HL-60 (cell line): ENCODE data around the gene ITGAD.

Experiments used
- DNase-seq, 2 experiments: peaks; one replicate each; pipeline ENCODE4 v3.0.0-alpha.2; 2010 to 2020; ENCODE audit warnings: low read depth in 1 of 2, low spot score in 1 of 2
- H3K27ac ChIP-seq: fragments of 250-450 bp; sonication (Bioruptor Pico); replicated peaks from 2 replicates; pipeline ENCODE4 v1.5.1; 2020; ENCODE audit warnings: mild to moderate bottlenecking, moderate library complexity
- H3K27me3 ChIP-seq: fragments of 250-450 bp; sonication (Bioruptor Pico); 2 replicates; pipeline ENCODE4 v1.5.1; 2021; ENCODE audit warnings: mild to moderate bottlenecking, moderate library complexity; ENCODE audit not compliant: insufficient read depth, poor library complexity, severe bottlenecking
- H3K4me3 ChIP-seq: replicated peaks from 2 replicates; pipeline ENCODE4 v1.5.1; 2011; ENCODE audit warnings: mild to moderate bottlenecking, control low read depth, low read length; ENCODE audit not compliant: insufficient read depth
- CTCF ChIP-seq: IDR thresholded peaks from one replicate; pipeline ENCODE4 v1.5.1; 2011; ENCODE audit warnings: low read length, control low read depth, inconsistent platforms; ENCODE audit not compliant: insufficient read depth
- GABPA ChIP-seq: IDR thresholded peaks from 2 replicates; pipeline ENCODE4 v1.6.1; 2012; ENCODE audit warnings: low read depth
- POLR2AphosphoS5 ChIP-seq: IDR thresholded peaks from 2 replicates; pipeline ENCODE4 v1.6.1; 2012; ENCODE audit warnings: low read depth
- REST ChIP-seq: IDR thresholded peaks from 2 replicates; pipeline ENCODE4 v1.6.1; 2012; ENCODE audit warnings: low read depth; ENCODE audit not compliant: insufficient replicate concordance
- SPI1 ChIP-seq: IDR thresholded peaks from 2 replicates; pipeline ENCODE4 v1.6.1; 2012; ENCODE audit warnings: low read depth, mild to moderate bottlenecking, borderline replicate concordance

Gene ITGAD

GRCh38 chr16:31455601-31456314 is 62.6 kb downstream of the ITGAD start:
- H3K27me3 ChIP-seq, result no peaks in the 10 kb centered on the region
- DNase-seq, result peak in 1 of 2 experiments; percentile 37
- TF ChIP-seq POLR2AphosphoS5, result no peak
- TF ChIP-seq REST, result no peak
- TF ChIP-seq CTCF, result peak; percentile 11
- H3K4me3 ChIP-seq, result no peak overlapping the region
- no peak overlapping the region for H3K27ac ChIP-seq

GRCh38 chr16:31456988-31457360 is 63.8 kb downstream of the ITGAD start:
- Histone ChIP-seq H3K27me3 (no peaks in the 10 kb centered on the region), H3K4me3 (no peak overlapping the region), H3K27ac (peak overlapping the region; percentile 100; the same call in 1 of the 2 replicates)
- TF ChIP-seq CTCF (no peak), REST (peak; percentile 70), SPI1 (no peak), GABPA (no peak)
- DNase-seq, result no peak

GRCh38 chr16:31458073-31458843 is 65.1 kb downstream of the ITGAD start:
- Histone ChIP-seq H3K4me3 (peak overlapping the region; percentile 70), H3K27ac (peak overlapping the region; percentile 100), H3K27me3 (no peaks in the 10 kb centered on the region)
- DNase-seq, result peak; percentile 50 to 81
- TF ChIP-seq CTCF, result no peak
- peak; percentile 48; the same call in 1 of the 2 replicates for TF ChIP-seq POLR2AphosphoS5
- no peak for TF ChIP-seq REST
- TF ChIP-seq SPI1, result no peak; the same call in 1 of the 2 replicates
- TF ChIP-seq GABPA, result 0 out of 2 replicates have a peak, but pooled peaks have one; percentile 22
